CD14-positive monocyte (primary cell): ENCODE results near the gene MYO1D. TPM values are rescaled to one million over a fixed set of nuclear protein-coding genes. Genes with fewer than 3 reads are reported as not detected.

Experiments used
- DNase-seq, 3 donors: peaks; one replicate each; pipeline ENCODE4 v3.0.0-alpha.2; 2011 to 2022
- H2AFZ ChIP-seq: 2 replicates; pipeline ENCODE4 v1.6.0; 2012; ENCODE audit warnings: mild to moderate bottlenecking, low read depth, low read length, inconsistent platforms; ENCODE audit not compliant: insufficient read depth, poor library complexity, severe bottlenecking
- H3K27ac ChIP-seq, 2 donors: 1 replicate in 1 of 2; 2 replicates in 1 of 2; pipeline ENCODE4 v1.5.1; 2012 to 2013; ENCODE audit warnings: low read length in 2 of 2, control low read depth in 1 of 2, inconsistent platforms in 1 of 2, low read depth in 1 of 2, mild to moderate bottlenecking in 1 of 2
- H3K27me3 ChIP-seq, 2 donors: one replicate each; pipeline versions ENCODE4 v1.6.0 to v1.6.1; 2011 to 2013; ENCODE audit warnings: low read length in 2 of 2; ENCODE audit not compliant: control insufficient read depth in 2 of 2, insufficient read depth in 2 of 2
- H3K36me3 ChIP-seq, 2 donors: replicated peaks in 1 of 2; 1 replicate in 1 of 2; 2 replicates in 1 of 2; pipeline versions ENCODE4 v1.5.1 to v1.6.1; 2012 to 2013; ENCODE audit warnings: low read length in 2 of 2, control low read depth in 1 of 2, inconsistent platforms in 1 of 2, mild to moderate bottlenecking in 1 of 2; ENCODE audit not compliant: insufficient read depth in 2 of 2, control insufficient read depth in 1 of 2
- H3K4me1 ChIP-seq, 2 donors: 1 replicate in 1 of 2; 2 replicates in 1 of 2; pipeline versions ENCODE4 v1.5.1 to v1.6.1; 2012 to 2013; ENCODE audit warnings: low read length in 2 of 2, control low read depth in 1 of 2, inconsistent platforms in 1 of 2, mild to moderate bottlenecking in 1 of 2, moderate library complexity in 1 of 2; ENCODE audit not compliant: insufficient read depth in 2 of 2, control insufficient read depth in 1 of 2
- H3K4me2 ChIP-seq: replicated peaks from 2 replicates; pipeline ENCODE3; 2012; ENCODE audit warnings: low read length, moderate library complexity, mild to moderate bottlenecking; ENCODE audit not compliant: poor library complexity, severe bottlenecking; ENCODE audit errors: extremely low read depth
- H3K4me3 ChIP-seq, 3 experiments: fragments of 200-600 bp in 1 of 3; sonication (generic) in 1 of 3; replicated peaks in 1 of 3; 1 replicate in 2 of 3; 2 replicates in 1 of 3; pipeline ENCODE4 v1.5.1; 2011 to 2013; ENCODE audit warnings: low read length in 3 of 3, mild to moderate bottlenecking in 3 of 3, control low read depth in 2 of 3, low read depth in 2 of 3, inconsistent platforms in 1 of 3, moderate library complexity in 1 of 3
- H3K79me2 ChIP-seq: 2 replicates; pipeline ENCODE4 v1.6.0; 2012; ENCODE audit warnings: mild to moderate bottlenecking, control low read depth, inconsistent platforms, low read length, moderate library complexity; ENCODE audit not compliant: insufficient read depth
- H3K9ac ChIP-seq: 2 replicates; pipeline ENCODE4 v1.6.0; 2017; ENCODE audit warnings: low read length, mild to moderate bottlenecking; ENCODE audit not compliant: insufficient read depth, poor library complexity, severe bottlenecking
- H3K9me3 ChIP-seq, 2 donors: replicated peaks in 1 of 2; 1 replicate in 1 of 2; 2 replicates in 1 of 2; pipeline versions ENCODE4 v1.5.1 to v1.6.1; 2012 to 2013; ENCODE audit warnings: low read length in 2 of 2, control low read depth in 1 of 2; ENCODE audit not compliant: control insufficient read depth in 1 of 2, insufficient read depth in 1 of 2
- H4K20me1 ChIP-seq: 2 replicates; pipeline ENCODE4 v1.6.0; 2012; ENCODE audit warnings: mild to moderate bottlenecking, low read length, control low read depth, moderate library complexity; ENCODE audit not compliant: insufficient read depth
- H3K27ac Mint-ChIP-seq, 7 donors: one replicate each; pipeline ENCODE4 v1.8.0; 2020; ENCODE audit warnings: mild to moderate bottlenecking in 7 of 7, mixed read lengths in 7 of 7, moderate library complexity in 6 of 7, inconsistent platforms in 2 of 7
- H3K27me3 Mint-ChIP-seq, 3 donors: one replicate each; pipeline ENCODE4 v1.8.0; 2021 to 2022; ENCODE audit warnings: low read depth in 3 of 3, mild to moderate bottlenecking in 3 of 3, mixed read lengths in 3 of 3, moderate library complexity in 3 of 3, inconsistent platforms in 1 of 3
- H3K36me3 Mint-ChIP-seq, 2 donors: one replicate each; pipeline ENCODE4 v1.8.0; 2020; ENCODE audit warnings: mixed read lengths in 2 of 2, inconsistent platforms in 1 of 2, mild to moderate bottlenecking in 1 of 2
- H3K4me1 Mint-ChIP-seq: one replicate; pipeline ENCODE4 v1.8.0; 2020; ENCODE audit warnings: mild to moderate bottlenecking, mixed read lengths
- H3K4me3 Mint-ChIP-seq, 2 donors: one replicate each; pipeline ENCODE4 v1.8.0; 2020; ENCODE audit warnings: mild to moderate bottlenecking in 2 of 2, mixed read lengths in 2 of 2, moderate library complexity in 1 of 2
- H3K9me3 Mint-ChIP-seq, 7 donors: one replicate each; pipeline ENCODE4 v1.8.0; 2020 to 2022; ENCODE audit warnings: mixed read lengths in 7 of 7, mild to moderate bottlenecking in 6 of 7, moderate library complexity in 6 of 7, inconsistent platforms in 2 of 7
- WGBS: methylation state at CpG from one replicate; pipeline ENCODE4 v1.1.5; 2013; ENCODE audit warnings: missing lambda C conversion rate; ENCODE audit not compliant: insufficient coverage; 5-methylcytosine and 5-hydroxymethylcytosine counted together
- intact Hi-C, 2 donors: fragments of 100-400 bp; cut with micrococcal nuclease; formaldehyde crosslinking; loops; one replicate each; pipeline versions ENCODE4 v1.15.0 to v1.15.1; 2023
- polyA plus RNA-seq, 3 donors: library from polyadenylated mRNA; depleted of rRNA in 1 of 3; unstranded in 2 of 3; stranded (reverse) in 1 of 3; fragments of 300-500 nt in 2 of 3; fragments of >200 nt in 1 of 3; fragmentation: Illumina TruSeq in 2 of 3; gene quantifications; 1 replicate in 2 of 3; 2 replicates in 1 of 3; pipeline ENCODE4 v1.2.3, GENCODE V29; 2012 to 2021
- TF ChIP-seq, protein P1 (sequence below): fragments of 200-600 bp; IDR thresholded peaks from one replicate; pipeline ENCODE4 v1.8.0; 2022; ENCODE audit warnings: antibody characterized with exemption, mild to moderate bottlenecking

The MYO1D gene
- polyA plus RNA-seq, 3 donors: 0.22 to 0.39 (median 0.26) TPM

DNA sequence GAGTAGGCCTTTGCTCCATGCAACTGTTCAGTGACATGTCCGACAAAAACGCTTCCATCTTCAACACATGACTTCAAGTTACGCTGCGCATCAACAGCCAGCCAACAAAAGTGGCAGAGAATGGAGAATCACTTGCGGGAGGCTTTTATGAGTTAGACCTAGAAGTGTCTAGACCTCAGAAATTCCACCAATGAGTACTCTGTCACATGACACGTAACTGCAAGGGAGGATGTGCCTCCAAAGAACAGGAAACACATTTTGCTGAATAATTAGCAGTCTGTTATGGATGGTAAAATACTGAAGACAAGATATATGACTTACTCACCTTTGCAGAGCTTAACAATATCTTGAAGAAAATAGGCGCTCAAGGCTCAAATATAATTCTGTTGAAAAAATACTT lies 62.1 kb downstream of the MYO1D start:
- Histone ChIP-seq H3K79me2 (no peaks in the 10 kb centered on the region), H3K27ac (no peak overlapping the region), H3K4me2 (no peak overlapping the region), H4K20me1 (no peaks in the 10 kb centered on the region), H3K9me3 (no peaks in the 10 kb centered on the region), H3K36me3 (no peaks in the 10 kb centered on the region), H3K4me3 (no peak overlapping the region), H3K4me1 (peaks cover 0 to 4% of the 10 kb centered on the region in 2 donors), H3K9ac (no peak overlapping the region), H2AFZ (no peak overlapping the region), H3K27me3 (no peaks in the 10 kb centered on the region)
- Mint-ChIP-seq H3K9me3 (peaks cover 0 to 3% (median 0%) of the 10 kb centered on the region in 7 donors), H3K4me3 (no peak overlapping the region), H3K4me1 (peaks cover 24% of the 10 kb centered on the region), H3K27me3 (peaks cover 0 to 3% (median 2%) of the 10 kb centered on the region in 3 donors), H3K36me3 (no peaks in the 10 kb centered on the region), H3K27ac (no peak overlapping the region)
- WGBS: no CpG with 5 or more reads among the region's 7 CpGs
- DNase-seq: no peak
- TF ChIP-seq, protein P1, sequence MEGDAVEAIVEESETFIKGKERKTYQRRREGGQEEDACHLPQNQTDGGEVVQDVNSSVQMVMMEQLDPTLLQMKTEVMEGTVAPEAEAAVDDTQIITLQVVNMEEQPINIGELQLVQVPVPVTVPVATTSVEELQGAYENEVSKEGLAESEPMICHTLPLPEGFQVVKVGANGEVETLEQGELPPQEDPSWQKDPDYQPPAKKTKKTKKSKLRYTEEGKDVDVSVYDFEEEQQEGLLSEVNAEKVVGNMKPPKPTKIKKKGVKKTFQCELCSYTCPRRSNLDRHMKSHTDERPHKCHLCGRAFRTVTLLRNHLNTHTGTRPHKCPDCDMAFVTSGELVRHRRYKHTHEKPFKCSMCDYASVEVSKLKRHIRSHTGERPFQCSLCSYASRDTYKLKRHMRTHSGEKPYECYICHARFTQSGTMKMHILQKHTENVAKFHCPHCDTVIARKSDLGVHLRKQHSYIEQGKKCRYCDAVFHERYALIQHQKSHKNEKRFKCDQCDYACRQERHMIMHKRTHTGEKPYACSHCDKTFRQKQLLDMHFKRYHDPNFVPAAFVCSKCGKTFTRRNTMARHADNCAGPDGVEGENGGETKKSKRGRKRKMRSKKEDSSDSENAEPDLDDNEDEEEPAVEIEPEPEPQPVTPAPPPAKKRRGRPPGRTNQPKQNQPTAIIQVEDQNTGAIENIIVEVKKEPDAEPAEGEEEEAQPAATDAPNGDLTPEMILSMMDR: no peak
- intact Hi-C loops: no loop called here

DNA sequence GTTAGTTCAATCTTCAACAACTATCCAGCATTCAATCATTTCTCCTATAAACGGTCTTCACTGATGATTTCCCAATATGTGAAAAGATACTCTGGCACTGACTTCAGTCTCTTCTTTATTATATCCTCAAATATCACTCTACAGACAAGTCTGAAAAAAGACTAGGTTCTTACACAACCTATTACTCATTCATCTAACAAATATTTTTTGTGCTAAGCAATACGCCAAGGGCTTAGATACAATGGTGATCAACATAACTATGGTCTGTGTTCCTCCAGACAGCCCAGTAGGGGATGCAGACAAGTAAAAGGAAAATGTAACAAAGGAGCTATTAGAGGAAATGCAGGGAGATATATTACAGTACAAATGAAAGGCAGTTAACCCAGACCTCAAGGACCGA lies 63.9 kb downstream of the MYO1D start:
- Mint-ChIP-seq H3K36me3 (no peaks in the 10 kb centered on the region), H3K27ac (peak overlapping the region in 1 of 7 donors; percentile 4), H3K9me3 (peaks cover 0 to 3% (median 0%) of the 10 kb centered on the region in 7 donors), H3K27me3 (peaks cover 0 to 2% (median 0%) of the 10 kb centered on the region in 3 donors), H3K4me3 (no peak overlapping the region), H3K4me1 (peaks cover 10% of the 10 kb centered on the region)
- Histone ChIP-seq H3K27me3 (no peaks in the 10 kb centered on the region), H2AFZ (no peak overlapping the region), H3K9ac (no peak overlapping the region), H3K4me2 (no peak overlapping the region), H3K9me3 (no peaks in the 10 kb centered on the region), H3K79me2 (no peaks in the 10 kb centered on the region), H3K27ac (no peak overlapping the region), H3K4me3 (no peak overlapping the region), H3K36me3 (no peaks in the 10 kb centered on the region), H4K20me1 (no peaks in the 10 kb centered on the region), H3K4me1 (no peaks in the 10 kb centered on the region)
- TF ChIP-seq, protein P1: no peak
- DNase-seq: no peak
- 92% methylated on average over 2 of the region's 3 CpGs for WGBS
- intact Hi-C loops: no loop called here
